Peyer's patch (tissue), 4 donors: ENCODE results near the gene TRAK1.

Experiments
- POLR2A ChIP-seq, 2 donors: fragments of 450-650 bp; IDR thresholded peaks; one replicate each; pipeline ENCODE4 v1.5.1; 2017; ENCODE audit warnings: antibody characterized with exemption in 2 of 2, mild to moderate bottlenecking in 2 of 2, moderate library complexity in 2 of 2
- TF ChIP-seq, protein P1 (sequence below), 6 experiments: fragments of 450-650 bp in 4 of 6; fragments of 200-600 bp in 2 of 6; sonication (generic) in 1 of 6; IDR thresholded peaks; one replicate each; pipeline ENCODE4 v1.5.1; 2017 to 2019; ENCODE audit warnings: antibody characterized with exemption in 6 of 6, mild to moderate bottlenecking in 3 of 6, moderate library complexity in 1 of 6

DNA sequence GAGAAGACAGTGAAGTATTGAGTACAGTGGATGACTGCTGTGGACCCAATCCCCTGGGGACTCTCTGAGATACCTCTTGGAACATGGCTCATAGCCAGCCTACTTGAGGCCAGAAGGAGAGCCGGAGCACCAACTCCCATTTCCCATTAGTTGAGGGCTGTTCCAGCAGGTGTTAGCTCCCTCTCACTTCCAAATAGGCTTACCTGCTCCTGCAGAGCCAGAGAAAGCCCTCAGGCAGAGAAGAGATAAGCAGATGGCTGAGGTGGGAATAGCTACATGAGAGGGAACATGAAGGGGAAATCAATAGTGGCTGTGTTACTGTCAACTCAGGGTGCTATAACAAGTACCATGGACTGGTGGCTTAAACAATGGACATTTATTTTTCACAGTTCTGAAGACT, 179.4 kb downstream of the TRAK1 start:
- TF ChIP-seq, protein P1, sequence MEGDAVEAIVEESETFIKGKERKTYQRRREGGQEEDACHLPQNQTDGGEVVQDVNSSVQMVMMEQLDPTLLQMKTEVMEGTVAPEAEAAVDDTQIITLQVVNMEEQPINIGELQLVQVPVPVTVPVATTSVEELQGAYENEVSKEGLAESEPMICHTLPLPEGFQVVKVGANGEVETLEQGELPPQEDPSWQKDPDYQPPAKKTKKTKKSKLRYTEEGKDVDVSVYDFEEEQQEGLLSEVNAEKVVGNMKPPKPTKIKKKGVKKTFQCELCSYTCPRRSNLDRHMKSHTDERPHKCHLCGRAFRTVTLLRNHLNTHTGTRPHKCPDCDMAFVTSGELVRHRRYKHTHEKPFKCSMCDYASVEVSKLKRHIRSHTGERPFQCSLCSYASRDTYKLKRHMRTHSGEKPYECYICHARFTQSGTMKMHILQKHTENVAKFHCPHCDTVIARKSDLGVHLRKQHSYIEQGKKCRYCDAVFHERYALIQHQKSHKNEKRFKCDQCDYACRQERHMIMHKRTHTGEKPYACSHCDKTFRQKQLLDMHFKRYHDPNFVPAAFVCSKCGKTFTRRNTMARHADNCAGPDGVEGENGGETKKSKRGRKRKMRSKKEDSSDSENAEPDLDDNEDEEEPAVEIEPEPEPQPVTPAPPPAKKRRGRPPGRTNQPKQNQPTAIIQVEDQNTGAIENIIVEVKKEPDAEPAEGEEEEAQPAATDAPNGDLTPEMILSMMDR (IDR thresholded peaks at IDR 0.05) = no peak
- no peak for TF ChIP-seq POLR2A (IDR thresholded peaks at IDR 0.05)
